NCI-H510A treated with DMSO at 0.1 percent for 48 hours (cell line): ENCODE data around the gene IRS2.

Source experiments
- DNase-seq: peaks from one replicate; lab custom pipeline; 2025; lab: John Stamatoyannopoulos, UW

The IRS2 gene

DNA sequence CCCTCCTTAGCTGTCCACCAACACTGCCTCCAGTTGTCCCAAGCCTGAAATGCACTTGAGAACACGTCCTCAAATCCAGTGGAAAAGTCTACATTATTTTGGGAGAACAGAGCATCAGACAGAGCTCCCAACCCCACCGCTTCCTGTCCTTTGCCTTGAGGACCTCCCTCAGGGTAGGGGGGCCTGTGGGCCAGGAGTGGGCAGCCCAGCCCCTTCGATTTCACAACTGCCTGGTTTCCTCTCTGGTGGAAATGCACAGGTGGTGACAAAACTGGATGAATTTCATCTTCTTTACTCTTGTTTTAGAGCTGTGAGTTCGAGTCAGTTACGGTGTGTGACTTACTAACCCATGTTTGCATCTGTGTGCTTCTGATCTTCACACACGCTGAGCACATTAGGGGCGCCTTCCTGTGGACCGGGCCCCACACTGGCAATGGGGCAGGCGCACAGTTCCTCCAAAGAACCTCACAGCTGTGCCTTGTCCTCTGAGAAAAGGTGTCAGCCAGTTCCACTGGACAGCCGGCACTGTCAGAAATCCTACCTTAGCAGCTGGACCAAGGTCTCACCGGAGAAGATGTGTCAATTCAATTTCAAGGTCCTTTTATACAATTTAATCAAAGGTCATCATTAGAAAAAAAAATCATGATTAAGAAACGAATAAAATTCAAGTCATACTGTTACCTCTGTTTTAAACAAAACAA is 80.2 kb downstream of the IRS2 start:
- DNase-seq, result no peak

GRCh38 chr13:109704771-109705635 is 81.4 kb downstream of the IRS2 start:
- DNase-seq, result peak; percentile 82

DNA sequence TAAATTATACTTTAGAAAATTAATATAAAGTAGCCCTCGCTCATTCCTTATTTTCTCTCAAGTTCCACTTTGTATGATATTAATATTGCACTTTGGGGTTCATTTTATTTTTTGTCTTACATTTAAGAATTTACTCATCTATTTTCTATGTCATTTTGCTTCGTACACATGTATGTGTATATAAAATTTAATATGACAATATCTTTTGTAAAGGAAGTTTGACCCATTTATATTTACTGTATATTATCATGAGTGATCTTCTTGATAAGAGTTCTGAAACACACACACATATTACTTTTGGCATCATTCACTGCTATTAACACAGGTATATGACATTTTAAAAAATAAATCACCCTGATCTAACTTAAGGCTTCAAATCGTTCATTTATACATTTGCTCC is 83.1 kb downstream of the IRS2 start:
- DNase-seq, result no peak
